Measurements from ENCODE around the gene C4orf50.

GRCh38 chr4:5933116-5933515, 85.1 kb downstream of the C4orf50 start:
- TF ChIP-seq CTCF (IDR thresholded peaks at IDR 0.05), result no peak
- TF ChIP-seq POLR2A (IDR thresholded peaks at IDR 0.05), result no peak
- no peak for TF ChIP-seq POLR2AphosphoS5 (IDR thresholded peaks at IDR 0.05)

Data from sigmoid colon (tissue), 4 donors.